CD14-positive monocyte (primary cell): Measurements from ENCODE around the gene CHMP1B. TPM values are rescaled to one million over a fixed set of nuclear protein-coding genes. Genes with fewer than 3 reads are reported as not detected.

Experiments
- DNase-seq, 3 donors: peaks; one replicate each; pipeline ENCODE4 v3.0.0-alpha.2; 2011 to 2022
- H2AFZ ChIP-seq: 2 replicates; pipeline ENCODE4 v1.6.0; 2012; ENCODE audit warnings: mild to moderate bottlenecking, low read depth, low read length, inconsistent platforms; ENCODE audit not compliant: insufficient read depth, poor library complexity, severe bottlenecking
- H3K27ac ChIP-seq, 2 donors: 1 replicate in 1 of 2; 2 replicates in 1 of 2; pipeline ENCODE4 v1.5.1; 2012 to 2013; ENCODE audit warnings: low read length in 2 of 2, control low read depth in 1 of 2, inconsistent platforms in 1 of 2, low read depth in 1 of 2, mild to moderate bottlenecking in 1 of 2
- H3K27me3 ChIP-seq, 2 donors: one replicate each; pipeline versions ENCODE4 v1.6.0 to v1.6.1; 2011 to 2013; ENCODE audit warnings: low read length in 2 of 2; ENCODE audit not compliant: control insufficient read depth in 2 of 2, insufficient read depth in 2 of 2
- H3K36me3 ChIP-seq, 2 donors: replicated peaks in 1 of 2; 1 replicate in 1 of 2; 2 replicates in 1 of 2; pipeline versions ENCODE4 v1.5.1 to v1.6.1; 2012 to 2013; ENCODE audit warnings: low read length in 2 of 2, control low read depth in 1 of 2, inconsistent platforms in 1 of 2, mild to moderate bottlenecking in 1 of 2; ENCODE audit not compliant: insufficient read depth in 2 of 2, control insufficient read depth in 1 of 2
- H3K4me1 ChIP-seq, 2 donors: 1 replicate in 1 of 2; 2 replicates in 1 of 2; pipeline versions ENCODE4 v1.5.1 to v1.6.1; 2012 to 2013; ENCODE audit warnings: low read length in 2 of 2, control low read depth in 1 of 2, inconsistent platforms in 1 of 2, mild to moderate bottlenecking in 1 of 2, moderate library complexity in 1 of 2; ENCODE audit not compliant: insufficient read depth in 2 of 2, control insufficient read depth in 1 of 2
- H3K4me2 ChIP-seq: replicated peaks from 2 replicates; pipeline ENCODE3; 2012; ENCODE audit warnings: low read length, moderate library complexity, mild to moderate bottlenecking; ENCODE audit not compliant: poor library complexity, severe bottlenecking; ENCODE audit errors: extremely low read depth
- H3K4me3 ChIP-seq, 3 experiments: fragments of 200-600 bp in 1 of 3; sonication (generic) in 1 of 3; replicated peaks in 1 of 3; 1 replicate in 2 of 3; 2 replicates in 1 of 3; pipeline ENCODE4 v1.5.1; 2011 to 2013; ENCODE audit warnings: low read length in 3 of 3, mild to moderate bottlenecking in 3 of 3, control low read depth in 2 of 3, low read depth in 2 of 3, inconsistent platforms in 1 of 3, moderate library complexity in 1 of 3
- H3K79me2 ChIP-seq: 2 replicates; pipeline ENCODE4 v1.6.0; 2012; ENCODE audit warnings: mild to moderate bottlenecking, control low read depth, inconsistent platforms, low read length, moderate library complexity; ENCODE audit not compliant: insufficient read depth
- H3K9ac ChIP-seq: 2 replicates; pipeline ENCODE4 v1.6.0; 2017; ENCODE audit warnings: low read length, mild to moderate bottlenecking; ENCODE audit not compliant: insufficient read depth, poor library complexity, severe bottlenecking
- H3K9me3 ChIP-seq, 2 donors: replicated peaks in 1 of 2; 1 replicate in 1 of 2; 2 replicates in 1 of 2; pipeline versions ENCODE4 v1.5.1 to v1.6.1; 2012 to 2013; ENCODE audit warnings: low read length in 2 of 2, control low read depth in 1 of 2; ENCODE audit not compliant: control insufficient read depth in 1 of 2, insufficient read depth in 1 of 2
- H4K20me1 ChIP-seq: 2 replicates; pipeline ENCODE4 v1.6.0; 2012; ENCODE audit warnings: mild to moderate bottlenecking, low read length, control low read depth, moderate library complexity; ENCODE audit not compliant: insufficient read depth
- H3K27ac Mint-ChIP-seq, 7 donors: one replicate each; pipeline ENCODE4 v1.8.0; 2020; ENCODE audit warnings: mild to moderate bottlenecking in 7 of 7, mixed read lengths in 7 of 7, moderate library complexity in 6 of 7, inconsistent platforms in 2 of 7
- H3K27me3 Mint-ChIP-seq, 3 donors: one replicate each; pipeline ENCODE4 v1.8.0; 2021 to 2022; ENCODE audit warnings: low read depth in 3 of 3, mild to moderate bottlenecking in 3 of 3, mixed read lengths in 3 of 3, moderate library complexity in 3 of 3, inconsistent platforms in 1 of 3
- H3K36me3 Mint-ChIP-seq, 2 donors: one replicate each; pipeline ENCODE4 v1.8.0; 2020; ENCODE audit warnings: mixed read lengths in 2 of 2, inconsistent platforms in 1 of 2, mild to moderate bottlenecking in 1 of 2
- H3K4me1 Mint-ChIP-seq: one replicate; pipeline ENCODE4 v1.8.0; 2020; ENCODE audit warnings: mild to moderate bottlenecking, mixed read lengths
- H3K4me3 Mint-ChIP-seq, 2 donors: one replicate each; pipeline ENCODE4 v1.8.0; 2020; ENCODE audit warnings: mild to moderate bottlenecking in 2 of 2, mixed read lengths in 2 of 2, moderate library complexity in 1 of 2
- H3K9me3 Mint-ChIP-seq, 7 donors: one replicate each; pipeline ENCODE4 v1.8.0; 2020 to 2022; ENCODE audit warnings: mixed read lengths in 7 of 7, mild to moderate bottlenecking in 6 of 7, moderate library complexity in 6 of 7, inconsistent platforms in 2 of 7
- CTCF ChIP-seq: fragments of 200-600 bp; IDR thresholded peaks from one replicate; pipeline ENCODE4 v1.8.0; 2022; ENCODE audit warnings: antibody characterized with exemption, mild to moderate bottlenecking
- WGBS: methylation state at CpG from one replicate; pipeline ENCODE4 v1.1.5; 2013; ENCODE audit warnings: missing lambda C conversion rate; ENCODE audit not compliant: insufficient coverage; 5-methylcytosine and 5-hydroxymethylcytosine counted together
- intact Hi-C, 2 donors: fragments of 100-400 bp; cut with micrococcal nuclease; formaldehyde crosslinking; loops; one replicate each; pipeline versions ENCODE4 v1.15.0 to v1.15.1; 2023
- polyA plus RNA-seq, 3 donors: library from polyadenylated mRNA; depleted of rRNA in 1 of 3; unstranded in 2 of 3; stranded (reverse) in 1 of 3; fragments of 300-500 nt in 2 of 3; fragments of >200 nt in 1 of 3; fragmentation: Illumina TruSeq in 2 of 3; gene quantifications; 1 replicate in 2 of 3; 2 replicates in 1 of 3; pipeline ENCODE4 v1.2.3, GENCODE V29; 2012 to 2021

The CHMP1B gene
- polyA plus RNA-seq, 3 donors = 95.2 to 182 (median 105) TPM

- H4K20me1 ChIP-seq = no peaks in the 10 kb centered on the region
- Mint-ChIP-seq H3K36me3 (no peaks in the 10 kb centered on the region), H3K27ac (no peak overlapping the region), H3K27me3 (peaks cover 1 to 6% (median 2%) of the 10 kb centered on the region in 3 donors), H3K4me1 (no peaks in the 10 kb centered on the region), H3K9me3 (peaks cover 0 to 2% (median 0%) of the 10 kb centered on the region in 7 donors), H3K4me3 (no peak overlapping the region)
- no peak overlapping the region for H3K4me3 ChIP-seq
- H3K9ac ChIP-seq = no peak overlapping the region
- H2AFZ ChIP-seq = no peak overlapping the region
- no peak overlapping the region for H3K4me2 ChIP-seq
- H3K27me3 ChIP-seq = no peaks in the 10 kb centered on the region
- DNase-seq = no peak
- H3K79me2 ChIP-seq = no peaks in the 10 kb centered on the region
- WGBS = no CpG with 5 or more reads among the region's 4 CpGs
- no peaks in the 10 kb centered on the region for H3K9me3 ChIP-seq
- no peak overlapping the region for H3K27ac ChIP-seq
- intact Hi-C loops = no loop called here
- no peak for TF ChIP-seq CTCF
- H3K4me1 ChIP-seq = no peaks in the 10 kb centered on the region
- no peaks in the 10 kb centered on the region for H3K36me3 ChIP-seq
Observed at GRCh38 chr18:11830585-11830984, 20.6 kb upstream of the CHMP1B start.

GRCh38 chr18:11831921-11832320, 19.3 kb upstream of the CHMP1B start:
- WGBS = no CpG with 5 or more reads among the region's 3 CpGs
- no peaks in the 10 kb centered on the region for H3K27me3 ChIP-seq
- DNase-seq = no peak
- Mint-ChIP-seq H3K4me1 (peaks cover 2% of the 10 kb centered on the region), H3K36me3 (no peaks in the 10 kb centered on the region), H3K27ac (no peak overlapping the region), H3K9me3 (peaks cover 0 to 2% (median 0%) of the 10 kb centered on the region in 7 donors), H3K4me3 (no peak overlapping the region), H3K27me3 (peaks cover 1 to 3% (median 2%) of the 10 kb centered on the region in 3 donors)
- no peaks in the 10 kb centered on the region for H4K20me1 ChIP-seq
- intact Hi-C loops = no loop called here
- no peak overlapping the region for H3K27ac ChIP-seq
- no peak overlapping the region for H2AFZ ChIP-seq
- no peaks in the 10 kb centered on the region for H3K79me2 ChIP-seq
- H3K4me2 ChIP-seq = no peak overlapping the region
- H3K9me3 ChIP-seq = no peaks in the 10 kb centered on the region
- H3K4me1 ChIP-seq = no peaks in the 10 kb centered on the region
- H3K9ac ChIP-seq = no peak overlapping the region
- no peak overlapping the region for H3K4me3 ChIP-seq
- TF ChIP-seq CTCF = no peak
- H3K36me3 ChIP-seq = no peaks in the 10 kb centered on the region
